ENCODE results near the gene MAN2A2. TPM values are rescaled to one million over a fixed set of nuclear protein-coding genes. Genes with fewer than 3 reads are reported as not detected.
"Not testable (repeated sequence)": the region's sequence is repeated elsewhere in the genome, so short reads cannot be mapped to it uniquely, and the experiment has no call there.

Gene MAN2A2
- total RNA-seq, 1 experiment from 2014 or later = 32.7 TPM

GRCh38 chr15:90918034-90918788 is 15.1 kb downstream of the MAN2A2 start:
- no peak for DNase-seq (ENCODE audit: low spot score)

DNA sequence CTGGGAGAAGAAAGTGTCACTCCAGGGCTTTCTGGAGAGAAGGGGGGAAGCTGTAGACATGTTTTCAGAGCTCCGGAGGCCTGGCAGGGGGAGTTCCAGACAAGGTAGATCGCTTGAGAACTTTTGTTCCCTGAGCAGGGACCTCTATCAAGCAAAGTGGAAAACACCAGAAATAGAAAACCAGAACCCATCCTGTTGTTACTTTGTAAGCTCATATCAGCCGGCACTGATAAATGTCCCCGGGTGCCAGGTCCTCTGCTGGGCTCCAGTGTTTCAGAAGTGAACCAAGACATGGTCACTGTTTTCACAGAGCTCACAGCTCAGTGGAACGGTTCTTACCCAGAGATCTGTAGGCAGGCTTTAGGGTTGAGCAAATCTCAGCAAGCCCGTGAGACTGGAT is 15.7 kb downstream of the MAN2A2 start:
- no peak for DNase-seq (ENCODE audit: low spot score)

GRCh38 chr15:90921887-90922286 is 18.8 kb downstream of the MAN2A2 start:
- no peak for DNase-seq (ENCODE audit: low spot score)

GRCh38 chr15:90922712-90923322 is 19.7 kb downstream of the MAN2A2 start:
- DNase-seq (ENCODE audit: low spot score) = not testable (repeated sequence)

DNA sequence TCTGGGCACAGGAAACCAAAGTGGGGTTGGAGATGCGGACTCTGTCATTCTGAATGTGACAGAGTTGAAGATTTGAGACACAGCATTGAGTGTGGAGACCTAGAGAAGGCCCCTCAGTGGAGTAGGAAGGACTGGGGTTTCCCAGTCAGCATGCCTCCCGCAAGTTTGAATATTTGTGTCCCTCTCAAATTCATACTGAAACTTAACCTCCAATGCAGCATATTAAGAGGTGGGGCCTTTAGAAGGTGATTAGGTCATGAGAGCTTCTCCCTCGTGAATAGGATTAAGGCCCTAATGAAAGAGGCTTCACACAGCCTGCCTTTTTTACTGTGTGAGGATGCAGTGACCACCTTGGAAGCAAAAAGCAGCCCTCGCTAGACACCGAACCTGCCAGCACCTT is 21.3 kb downstream of the MAN2A2 start:
- DNase-seq (ENCODE audit: low spot score) = no peak

DNA sequence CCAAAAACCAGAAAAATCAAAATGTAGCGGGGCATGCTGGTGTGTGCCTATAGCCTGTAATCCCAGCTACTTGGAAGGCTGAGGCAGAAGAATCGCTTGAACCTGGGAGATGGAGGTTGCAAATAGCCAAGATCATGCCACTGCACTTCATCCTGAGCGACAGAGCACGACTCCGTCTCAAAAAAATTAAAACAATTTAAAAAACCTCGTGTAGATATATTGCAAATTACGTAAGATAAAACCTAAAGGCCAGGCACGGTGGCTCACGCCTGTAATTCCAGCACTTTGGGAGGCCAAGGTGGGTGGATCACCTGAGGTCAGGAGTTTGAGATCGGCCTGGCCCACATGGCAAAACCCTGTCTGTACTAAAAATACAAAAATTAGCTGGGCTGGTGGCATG is 23.7 kb downstream of the MAN2A2 start:
- not testable (repeated sequence) for DNase-seq (ENCODE audit: low spot score)

- DNase-seq (ENCODE audit: low spot score) = not testable (repeated sequence)
These were observed 25.0 kb downstream of the MAN2A2 start for GRCh38 chr15:90928106-90928505.

DNA sequence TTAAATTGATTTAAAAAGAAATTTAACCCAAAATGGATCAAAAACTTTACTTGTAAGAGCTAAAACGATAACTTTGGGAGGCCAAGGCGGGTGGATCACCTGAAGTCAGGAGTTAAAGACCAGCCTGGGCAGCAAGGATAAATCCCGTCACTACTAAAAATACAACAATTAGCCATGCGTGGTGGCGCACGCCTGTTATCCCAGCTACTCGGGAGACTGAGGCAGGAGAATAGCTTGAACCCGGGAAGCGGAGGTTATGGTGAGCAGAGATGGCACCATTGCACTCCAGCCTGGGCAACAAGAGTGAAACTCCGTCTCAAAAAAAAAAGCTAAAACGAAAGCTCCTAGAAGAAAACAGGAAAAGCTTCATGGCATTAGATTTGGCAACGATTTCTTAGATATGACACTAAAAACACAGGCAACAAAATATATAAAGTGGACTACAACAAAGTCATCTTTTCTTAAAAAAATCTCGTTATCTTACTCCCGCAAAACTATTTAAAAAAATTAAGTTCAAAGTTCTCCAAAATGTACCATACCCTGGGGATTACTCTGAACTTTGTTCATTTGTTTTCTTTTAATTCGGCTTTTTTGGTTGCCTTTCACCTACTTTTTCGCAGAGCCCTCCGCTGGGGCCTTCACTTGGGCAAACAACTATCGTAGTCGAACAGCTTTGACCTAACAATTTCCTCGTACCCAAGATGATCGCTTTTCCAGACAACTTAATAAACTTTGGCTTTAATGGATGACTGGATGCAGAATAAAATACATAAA is 26.3 kb downstream of the MAN2A2 start:
- no peak for DNase-seq (ENCODE audit: low spot score)

GRCh38 chr15:90930861-90931574 is 27.9 kb downstream of the MAN2A2 start:
- DNase-seq (ENCODE audit: low spot score) = peak; percentile 9

DNA sequence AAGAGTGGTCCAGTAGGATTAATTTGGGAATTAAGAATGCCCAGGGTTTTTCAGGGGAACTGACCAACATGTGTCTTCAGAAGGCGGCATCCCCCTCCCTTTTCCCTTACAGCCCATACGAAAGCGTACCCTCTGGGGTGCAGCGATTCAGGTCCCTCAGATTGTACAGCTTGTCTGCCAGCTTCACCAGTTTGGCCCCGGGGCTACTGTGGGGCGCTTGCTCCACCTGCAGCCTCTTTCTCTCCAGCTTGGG is 28.4 kb downstream of the MAN2A2 start:
- DNase-seq (ENCODE audit: low spot score) = no peak

- DNase-seq (ENCODE audit: low spot score) = peak; percentile 96
These were observed 28.9 kb downstream of the MAN2A2 start, which contains the start of gene HDDC3 for GRCh38 chr15:90931828-90932659. TSS of gene HDDC3 (minus strand) at chr15:90932549. CDS start at chr15:90932540, 9 bp downstream.

DNA sequence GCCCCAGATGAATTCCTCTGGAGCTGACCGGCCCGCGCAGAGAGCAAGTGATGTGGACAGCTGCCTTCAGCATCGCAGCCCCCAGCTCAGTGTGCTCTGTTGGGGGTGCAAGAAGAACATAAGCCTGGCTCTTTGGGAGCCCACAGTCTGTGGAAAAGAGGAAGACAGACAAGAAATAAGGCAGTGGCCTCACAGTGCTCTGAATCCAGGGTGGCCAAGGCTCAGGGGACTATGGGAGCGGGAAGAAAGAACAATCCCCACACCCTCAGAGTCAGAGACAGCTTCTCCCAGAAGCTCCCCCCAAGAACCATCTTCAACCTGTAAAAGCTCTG is 29.5 kb downstream of the MAN2A2 start:
- DNase-seq (ENCODE audit: low spot score) = no peak

GRCh38 chr15:90933301-90933700 is 30.2 kb downstream of the MAN2A2 start:
- DNase-seq (ENCODE audit: low spot score) = no peak

- peak; percentile 93 for DNase-seq (ENCODE audit: low spot score)
These were observed 31.3 kb downstream of the MAN2A2 start for GRCh38 chr15:90934256-90934948.

DNA sequence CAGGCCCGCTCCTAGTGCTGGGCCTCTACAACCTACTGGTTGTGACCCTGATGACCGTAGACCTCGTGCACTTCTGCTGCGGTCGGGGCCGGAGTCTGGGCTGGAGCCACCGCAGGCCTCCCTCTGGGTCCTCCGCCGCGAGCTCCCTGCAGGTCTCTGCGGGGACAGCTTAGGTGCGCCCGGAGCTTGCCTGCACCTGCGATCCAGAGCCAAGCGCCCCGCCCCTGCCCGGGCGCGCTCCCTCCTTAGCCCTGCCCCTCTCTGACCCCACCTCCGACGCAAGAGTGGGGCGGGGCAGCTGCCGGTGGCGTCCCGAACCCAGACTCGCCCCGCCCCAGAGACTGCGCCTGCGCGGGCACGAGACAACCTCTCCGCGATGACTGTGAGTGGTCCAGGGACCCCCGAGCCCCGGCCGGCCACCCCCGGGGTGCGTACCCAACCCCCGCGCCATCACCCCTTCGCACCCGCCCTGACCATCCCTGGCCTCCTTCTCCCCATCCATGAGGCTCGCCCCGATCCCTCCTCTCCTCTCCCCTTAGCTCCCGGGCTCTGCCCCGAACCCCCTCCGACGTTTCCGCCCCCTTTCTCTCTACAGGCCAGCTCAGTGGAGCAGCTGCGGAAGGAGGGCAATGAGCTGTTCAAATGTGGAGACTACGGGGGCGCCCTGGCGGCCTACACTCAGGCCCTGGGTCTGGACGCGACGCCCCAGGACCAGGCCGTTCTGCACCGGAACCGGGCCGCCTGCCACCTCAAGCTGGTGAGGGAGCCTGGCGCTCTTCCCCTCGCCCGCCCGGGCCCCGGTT is 32.0 kb downstream of the MAN2A2 start, which contains the start of gene UNC45A:
UNC45A (plus strand) TSS at position 337 of the 803 bp plus-strand sequence; CDS start at position 377, 40 bp downstream.
- peak; percentile 97 for DNase-seq (ENCODE audit: low spot score)

- DNase-seq (ENCODE audit: low spot score) = no peak
These were observed 33.7 kb downstream of the MAN2A2 start for GRCh38 chr15:90936823-90937222.

DNA sequence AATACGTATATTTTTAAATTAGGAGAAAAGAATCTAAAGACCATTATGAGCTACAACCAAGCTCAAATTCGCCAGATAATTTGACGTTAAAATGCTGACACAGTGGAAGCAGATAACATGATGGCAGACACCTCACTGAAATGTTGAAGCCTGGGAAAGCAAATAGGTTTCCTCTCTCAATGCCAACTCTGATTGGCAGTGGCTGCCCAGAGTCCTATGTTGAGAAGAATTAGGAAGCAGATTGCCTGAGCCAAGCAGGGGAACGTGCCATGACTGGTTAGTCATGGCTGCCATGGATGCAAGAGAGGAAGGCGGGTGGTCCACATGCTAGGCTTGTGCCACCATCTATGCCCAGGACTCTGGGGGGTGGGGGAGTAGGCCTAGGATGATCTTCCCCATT is 35.2 kb downstream of the MAN2A2 start:
- DNase-seq (ENCODE audit: low spot score) = no peak

GRCh38 chr15:90939756-90940155 is 36.7 kb downstream of the MAN2A2 start:
- DNase-seq (ENCODE audit: low spot score) = no peak

DNA sequence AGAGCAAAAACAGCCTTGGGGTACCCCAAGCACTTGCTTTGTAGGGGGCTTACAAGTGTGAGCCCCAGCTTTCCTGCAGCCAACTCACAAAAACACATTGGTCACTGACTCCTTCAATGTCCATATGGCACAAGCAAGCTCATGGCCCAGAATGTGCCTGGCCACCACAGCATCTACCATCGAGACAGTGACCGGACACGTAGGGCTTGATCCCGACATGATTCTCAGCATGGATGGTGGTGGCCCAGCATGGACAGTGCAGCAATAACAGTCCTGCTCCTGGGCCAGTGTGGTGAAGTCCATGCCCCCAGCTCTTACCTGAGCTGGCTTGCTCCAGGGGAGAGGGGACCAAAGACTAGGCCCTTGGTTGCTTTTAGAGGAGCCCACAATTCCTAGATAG is 37.9 kb downstream of the MAN2A2 start:
- DNase-seq (ENCODE audit: low spot score) = no peak
